GM18505 (cell line): ENCODE measurements around the gene FYN.
"Not testable (repeated sequence)": the region's sequence is repeated elsewhere in the genome, so short reads cannot be mapped to it uniquely, and the experiment has no call there.

Experiments used
- ATAC-seq: cut with Tn5 transposase; IDR thresholded peaks from one replicate; pipeline ENCODE4 v1.9.1; 2021; ENCODE audit not compliant: unreplicated experiment
- POLR2A ChIP-seq: IDR thresholded peaks from 4 replicates; pipeline ENCODE4 v1.6.1; 2011; ENCODE audit warnings: borderline replicate concordance; ENCODE audit not compliant: insufficient read depth, insufficient read length; ENCODE audit errors: extremely low read depth

Gene FYN

DNA sequence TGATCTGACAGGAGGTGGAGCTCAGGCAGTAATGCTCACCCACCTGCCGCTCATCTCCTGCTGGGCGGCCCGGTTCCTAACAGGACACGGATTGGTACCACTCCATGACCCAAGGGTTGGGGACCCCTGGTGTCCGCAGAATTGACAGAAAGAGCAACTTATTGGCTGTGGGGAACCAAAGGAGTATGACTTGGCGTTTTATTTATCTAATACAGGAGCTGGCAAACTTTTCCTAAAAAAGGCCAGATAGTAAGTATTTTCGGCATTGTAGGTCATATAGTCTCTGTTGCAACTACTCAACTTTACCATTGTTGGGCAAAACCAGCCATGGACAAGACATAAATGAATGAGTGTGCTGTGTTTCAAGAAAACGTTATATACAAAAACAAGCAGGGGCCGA, 223.2 kb downstream of the FYN start:
- ATAC-seq, result no peak
- no peak for TF ChIP-seq POLR2A

DNA sequence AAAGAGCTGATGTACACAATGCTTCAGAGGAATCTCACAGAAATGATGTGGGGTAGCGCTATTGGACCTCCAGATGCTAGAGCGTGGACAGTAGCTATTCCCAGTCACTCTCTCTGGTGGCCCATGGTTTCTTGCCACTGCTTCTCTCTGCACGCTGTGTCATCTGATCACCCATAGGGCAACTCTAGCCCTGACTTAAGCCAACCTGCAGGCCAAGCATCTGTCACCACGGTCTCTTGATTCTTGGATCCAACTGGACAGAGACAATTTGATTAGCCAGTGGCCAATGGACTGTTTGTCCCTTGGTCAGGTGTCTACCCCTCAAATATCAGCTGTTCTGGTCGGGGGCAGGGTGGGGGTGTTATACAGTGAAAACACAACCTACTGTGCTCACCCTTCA, 225.2 kb downstream of the FYN start:
- ATAC-seq, result no peak
- no peak for TF ChIP-seq POLR2A

DNA sequence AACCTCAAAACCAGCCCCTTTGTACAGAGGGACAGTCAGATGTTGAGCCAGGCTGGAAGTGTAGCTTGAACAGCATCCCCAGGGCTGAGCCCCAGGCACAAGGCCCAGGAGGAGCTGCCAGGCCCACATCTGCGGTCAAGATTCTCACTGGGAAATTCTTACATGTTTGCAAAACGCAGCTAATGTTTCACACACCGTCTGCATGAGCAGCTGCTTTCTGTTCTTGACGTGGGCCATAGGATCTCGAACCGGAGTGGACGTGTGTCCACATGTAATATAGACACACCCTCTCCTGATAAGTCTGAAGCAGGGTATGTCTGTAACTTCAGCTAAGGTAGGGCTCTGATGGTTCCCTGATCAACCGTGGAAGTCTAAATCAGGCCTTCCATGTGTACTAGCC, 226.3 kb downstream of the FYN start:
- TF ChIP-seq POLR2A, result no peak
- no peak for ATAC-seq

DNA sequence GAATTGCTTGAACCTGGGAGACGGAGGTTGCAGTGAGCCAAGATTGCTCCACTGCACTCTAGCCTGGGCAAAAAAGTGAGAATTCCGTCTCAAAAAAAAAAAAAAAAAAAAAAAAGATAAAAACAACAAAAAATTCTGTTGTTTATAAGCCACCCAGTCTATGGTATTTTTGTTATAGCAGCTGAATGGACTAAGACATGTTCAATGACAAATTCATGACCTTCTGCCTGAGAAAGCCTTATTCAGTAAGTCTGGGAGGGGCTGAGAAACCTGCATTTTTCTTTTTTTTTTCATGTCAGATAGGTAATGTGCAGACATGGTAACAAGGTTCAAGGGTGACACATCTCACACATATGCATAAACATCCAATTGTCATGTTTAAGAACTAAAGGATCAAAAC, 227.2 kb downstream of the FYN start:
- ATAC-seq, result no peak
- no peak for TF ChIP-seq POLR2A

DNA sequence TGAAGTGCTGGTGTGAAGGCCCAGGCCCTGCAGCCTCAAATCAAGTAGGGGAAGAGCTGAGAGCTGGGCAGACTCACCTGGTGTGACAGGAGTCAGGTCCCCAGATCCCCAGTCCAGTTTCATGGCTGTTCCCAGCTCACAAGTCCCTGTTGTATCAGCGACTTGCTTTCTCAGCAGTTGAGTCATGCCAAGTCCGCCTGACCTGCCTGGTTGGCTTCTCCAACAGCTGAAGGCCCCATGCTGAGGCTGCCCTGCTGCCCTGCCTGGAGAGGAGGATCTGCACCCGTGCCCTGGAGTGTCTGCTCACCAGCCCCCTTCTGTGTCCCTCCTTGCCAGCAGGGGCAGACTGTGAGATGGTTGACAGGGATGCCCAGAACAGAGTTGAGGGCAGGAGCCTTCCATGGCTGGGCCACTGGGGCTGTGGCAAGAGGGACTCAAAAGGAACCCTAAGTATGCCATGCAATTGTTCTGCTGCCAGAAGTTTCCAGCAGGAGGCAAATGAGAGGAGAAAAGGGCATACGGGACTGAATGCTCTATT, 228.3 kb downstream of the FYN start:
- TF ChIP-seq POLR2A, result no peak
- no peak for ATAC-seq

DNA sequence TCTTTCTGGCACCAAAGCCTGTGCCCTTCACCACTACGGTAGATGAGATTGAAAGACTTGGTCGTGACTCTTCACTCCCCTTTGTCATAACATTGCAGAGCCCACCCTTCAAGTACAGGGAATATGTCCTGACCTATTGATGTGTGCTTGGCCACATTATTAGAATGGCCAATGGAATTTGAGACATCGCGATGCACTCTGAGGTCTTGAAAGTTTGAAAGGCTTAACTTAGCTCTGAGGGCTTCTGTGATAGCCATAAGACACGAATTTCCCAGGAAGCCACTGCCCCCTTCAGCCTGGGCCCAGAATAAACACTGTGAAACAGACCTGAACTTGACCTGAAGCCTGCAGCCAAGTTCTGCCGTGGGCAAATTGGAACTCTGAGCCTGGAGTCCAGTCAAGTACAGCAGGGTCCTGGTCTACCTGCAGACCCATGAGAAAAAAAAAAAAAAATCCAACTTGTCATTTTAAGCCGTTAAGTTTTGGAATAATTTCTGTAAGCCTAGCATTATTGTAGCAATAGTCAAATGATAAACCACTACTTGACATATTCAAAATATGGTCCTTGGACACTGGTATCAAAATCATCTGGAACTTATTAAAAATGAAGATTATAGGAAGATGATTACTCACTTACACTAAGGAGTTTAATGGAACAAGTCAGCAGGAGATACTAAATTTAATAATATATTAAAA, 230.6 kb downstream of the FYN start:
- TF ChIP-seq POLR2A, result no peak
- no peak for ATAC-seq

DNA sequence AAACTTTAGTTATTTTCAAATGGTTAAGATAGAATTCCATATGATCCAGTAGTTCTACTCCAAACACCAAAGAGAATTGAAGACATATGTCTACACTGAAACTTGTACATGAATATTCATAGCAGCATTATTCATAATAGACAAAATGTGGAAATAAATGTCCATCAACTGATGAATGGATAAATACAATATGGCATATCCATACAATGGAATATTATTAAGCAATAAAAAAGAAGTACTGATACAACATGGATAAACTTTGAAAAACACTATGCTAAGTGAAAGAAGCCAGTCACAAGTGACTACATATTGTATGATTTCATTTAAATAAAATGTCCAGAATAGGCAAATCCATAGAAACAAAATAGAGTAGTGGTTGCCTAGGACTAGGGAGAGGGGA, 234.0 kb downstream of the FYN start:
- ATAC-seq, result no peak
- TF ChIP-seq POLR2A, result no peak

DNA sequence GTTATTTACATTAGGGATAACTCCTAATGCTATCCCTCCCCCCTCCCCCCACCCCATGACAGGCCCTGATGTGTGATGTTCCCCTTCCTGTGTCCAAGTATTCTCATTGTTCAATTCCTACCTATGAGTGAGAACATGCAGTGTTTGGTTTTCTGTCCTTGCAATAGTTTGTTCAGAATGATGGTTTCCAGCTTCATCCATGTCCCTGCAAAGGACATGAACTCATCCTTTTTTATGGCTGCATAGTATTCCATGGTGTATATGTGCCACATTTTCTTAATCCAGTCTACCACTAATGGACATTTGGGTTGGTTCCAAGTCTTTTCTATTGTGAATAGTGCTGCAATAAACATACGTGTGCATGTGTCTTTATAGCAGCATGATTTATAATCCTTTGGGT, 238.3 kb downstream of the FYN start:
- not testable (repeated sequence) for ATAC-seq

DNA sequence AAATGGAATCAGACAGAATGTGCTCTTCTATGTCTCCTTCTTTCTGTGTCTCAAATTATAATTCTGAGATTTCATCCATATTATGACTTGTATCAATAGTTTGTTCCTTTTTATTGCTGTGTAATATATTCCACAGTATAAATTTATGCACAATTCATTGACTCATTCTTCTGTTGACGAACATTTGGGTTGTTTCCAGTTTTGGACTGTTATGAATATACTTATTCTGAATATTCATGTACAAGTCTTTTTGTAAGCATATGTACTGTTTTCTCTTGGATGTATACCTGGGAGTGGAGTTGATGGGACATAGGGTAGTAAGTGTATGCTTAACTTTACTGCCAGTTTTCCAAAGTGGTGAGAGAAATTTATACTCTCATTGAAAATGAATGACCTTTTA, 239.4 kb downstream of the FYN start:
- no peak for TF ChIP-seq POLR2A
- ATAC-seq, result no peak

DNA sequence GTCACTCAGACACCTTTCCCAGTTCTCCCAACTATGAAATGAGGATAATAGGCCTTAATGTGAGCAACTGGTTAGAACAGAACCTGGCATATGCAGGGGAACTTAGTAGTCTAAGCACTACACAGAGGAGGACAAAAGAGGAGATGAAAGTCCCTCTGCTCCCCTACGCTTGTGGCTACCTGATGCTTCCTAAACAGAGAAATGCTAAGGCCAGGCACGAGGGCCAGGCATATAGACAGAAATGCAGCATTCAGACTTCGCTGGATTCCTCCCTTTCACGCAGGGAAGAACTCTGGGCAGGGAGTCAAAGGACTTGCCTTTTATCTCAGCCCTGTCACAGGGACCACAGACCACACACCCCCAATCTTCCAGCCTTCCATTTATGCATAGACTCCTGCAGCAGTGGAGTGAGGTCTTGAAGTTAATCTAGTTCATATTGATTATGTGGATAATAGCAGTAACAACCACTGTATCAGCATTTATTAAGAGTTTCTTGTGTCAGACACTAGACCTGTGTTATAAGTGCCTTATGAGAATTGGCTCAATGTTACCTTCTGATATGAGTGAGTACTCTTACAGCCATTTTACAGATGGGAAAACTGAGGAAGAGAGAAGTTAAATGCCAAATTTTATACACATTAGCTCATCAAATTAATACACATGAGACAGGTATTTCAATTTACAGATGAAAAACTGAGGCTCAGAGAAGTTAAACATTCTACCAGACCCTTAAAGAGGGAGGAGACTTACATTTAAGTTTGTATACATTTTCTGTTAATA, 240.6 kb downstream of the FYN start:
- no peak for ATAC-seq

DNA sequence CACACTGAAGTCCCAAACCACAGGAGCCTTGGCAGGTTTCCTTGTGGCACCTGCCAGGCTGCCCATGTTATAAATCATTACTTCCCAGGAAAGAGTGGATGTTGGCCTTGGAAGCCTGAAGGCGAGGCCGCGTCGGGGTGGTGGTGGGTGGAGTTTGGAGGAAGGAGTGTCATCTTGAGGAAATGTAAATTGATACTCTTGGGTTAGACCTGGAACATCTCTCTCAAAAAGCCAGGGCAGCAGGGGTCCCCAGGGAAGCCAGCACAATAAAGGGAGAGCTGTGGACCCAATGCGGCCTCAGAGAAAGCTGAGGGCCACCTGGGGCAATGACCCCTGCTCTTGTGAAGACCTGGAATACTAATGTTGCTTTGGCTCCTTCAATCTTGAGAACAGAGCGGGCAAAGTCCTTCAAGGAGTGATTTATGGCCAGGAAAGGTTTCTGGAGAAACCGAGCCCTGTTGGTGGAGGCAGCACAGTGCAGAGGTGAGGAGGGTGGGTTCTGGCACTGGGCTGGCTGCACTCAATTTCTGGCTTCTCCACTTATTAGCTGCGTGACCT, 241.3 kb downstream of the FYN start:
- TF ChIP-seq POLR2A, result no peak
- ATAC-seq, result no peak

More for the DNA sequence above, 240.6 kb downstream of the FYN start:
- no peak for TF ChIP-seq POLR2A

DNA sequence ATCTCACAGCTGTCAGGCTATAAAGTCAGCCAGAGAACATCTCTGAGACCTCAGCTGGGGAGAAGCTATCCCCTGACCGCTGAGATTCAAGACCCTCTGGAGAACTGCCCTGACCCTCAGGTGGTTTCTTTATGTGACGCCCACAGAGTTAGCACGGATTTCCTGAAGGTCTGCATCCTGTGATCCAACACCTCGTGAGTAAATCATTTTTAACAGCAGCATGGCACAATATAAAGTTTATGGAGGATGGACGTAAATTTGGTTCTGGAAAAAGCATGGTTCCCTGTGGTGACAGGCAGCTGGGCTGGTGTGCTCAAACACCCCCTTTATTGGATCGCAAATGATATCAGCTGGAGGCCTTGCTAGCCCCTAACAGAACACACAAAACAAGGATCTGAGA, 242.2 kb downstream of the FYN start:
- ATAC-seq, result no peak

DNA sequence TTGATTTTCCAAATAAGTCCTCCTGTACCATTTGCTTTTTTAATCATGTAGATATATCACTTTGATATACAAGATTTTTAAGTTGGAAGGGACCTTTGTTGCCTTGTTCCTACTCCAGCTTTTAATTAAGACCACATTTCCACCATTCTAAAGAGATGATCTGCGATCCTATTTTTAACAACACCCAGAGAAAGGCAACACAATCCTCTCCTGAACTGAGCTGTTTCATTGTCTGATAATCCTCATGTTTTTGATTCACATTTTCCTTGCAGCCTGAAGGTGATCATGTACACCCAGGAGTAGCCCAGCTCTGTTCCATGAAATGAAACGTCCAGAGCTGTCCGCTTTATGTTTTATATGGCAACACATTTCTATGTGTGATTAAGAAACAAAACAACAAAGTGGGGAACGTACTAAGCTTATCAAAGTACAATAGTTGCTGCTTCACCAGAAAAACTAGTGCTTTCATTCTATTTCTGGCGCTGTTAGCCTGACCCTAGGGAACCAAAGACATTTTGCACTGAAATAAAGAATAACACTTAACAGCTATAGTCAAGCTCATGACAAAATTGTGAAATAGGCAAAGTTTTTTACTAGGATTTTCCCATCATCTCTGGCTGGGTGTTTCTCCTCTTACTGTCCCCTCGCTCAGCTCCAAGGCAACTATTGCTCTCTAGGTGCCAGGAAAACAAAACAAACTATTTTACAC, 245.0 kb downstream of the FYN start:
- ATAC-seq, result no peak
- TF ChIP-seq POLR2A, result no peak

More for the DNA sequence above, 242.2 kb downstream of the FYN start:
- no peak for TF ChIP-seq POLR2A
